ENCODE results near the gene SDK1. TPM values are rescaled to one million over a fixed set of nuclear protein-coding genes. Genes with fewer than 3 reads are reported as not detected.

The SDK1 gene
- total RNA-seq, 1 experiment from 2014 or later: 20.0 TPM

- no peaks in the 10 kb centered on the region for H3K36me3 Mint-ChIP-seq (ENCODE audit: insufficient read depth, unreplicated experiment)
- H3K4me1 Mint-ChIP-seq (ENCODE audit: low read depth, unreplicated experiment): no peaks in the 10 kb centered on the region
- H3K27ac Mint-ChIP-seq (ENCODE audit: unreplicated experiment): no peak overlapping the region
- CTCF ChIA-PET: no interaction called here
- intact Hi-C loops (cut with micrococcal nuclease; ENCODE audit: unreplicated experiment): no loop called here
- H3K27me3 Mint-ChIP-seq (ENCODE audit: unreplicated experiment): no peaks in the 10 kb centered on the region
- TF ChIP-seq, protein P1, sequence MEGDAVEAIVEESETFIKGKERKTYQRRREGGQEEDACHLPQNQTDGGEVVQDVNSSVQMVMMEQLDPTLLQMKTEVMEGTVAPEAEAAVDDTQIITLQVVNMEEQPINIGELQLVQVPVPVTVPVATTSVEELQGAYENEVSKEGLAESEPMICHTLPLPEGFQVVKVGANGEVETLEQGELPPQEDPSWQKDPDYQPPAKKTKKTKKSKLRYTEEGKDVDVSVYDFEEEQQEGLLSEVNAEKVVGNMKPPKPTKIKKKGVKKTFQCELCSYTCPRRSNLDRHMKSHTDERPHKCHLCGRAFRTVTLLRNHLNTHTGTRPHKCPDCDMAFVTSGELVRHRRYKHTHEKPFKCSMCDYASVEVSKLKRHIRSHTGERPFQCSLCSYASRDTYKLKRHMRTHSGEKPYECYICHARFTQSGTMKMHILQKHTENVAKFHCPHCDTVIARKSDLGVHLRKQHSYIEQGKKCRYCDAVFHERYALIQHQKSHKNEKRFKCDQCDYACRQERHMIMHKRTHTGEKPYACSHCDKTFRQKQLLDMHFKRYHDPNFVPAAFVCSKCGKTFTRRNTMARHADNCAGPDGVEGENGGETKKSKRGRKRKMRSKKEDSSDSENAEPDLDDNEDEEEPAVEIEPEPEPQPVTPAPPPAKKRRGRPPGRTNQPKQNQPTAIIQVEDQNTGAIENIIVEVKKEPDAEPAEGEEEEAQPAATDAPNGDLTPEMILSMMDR (IDR thresholded peaks at IDR 0.05; ENCODE audit: unreplicated experiment): no peak
- no peaks in the 10 kb centered on the region for H3K9me3 Mint-ChIP-seq (ENCODE audit: low read depth, unreplicated experiment)
- H3K4me3 Mint-ChIP-seq (ENCODE audit: low read depth, unreplicated experiment): no peak overlapping the region
- BruUV-seq (replicated peaks): no TSS peak
- DNase-seq: no peak
Measured at GRCh38 chr7:4000934-4001333, 699.9 kb downstream of the SDK1 start.

DNA sequence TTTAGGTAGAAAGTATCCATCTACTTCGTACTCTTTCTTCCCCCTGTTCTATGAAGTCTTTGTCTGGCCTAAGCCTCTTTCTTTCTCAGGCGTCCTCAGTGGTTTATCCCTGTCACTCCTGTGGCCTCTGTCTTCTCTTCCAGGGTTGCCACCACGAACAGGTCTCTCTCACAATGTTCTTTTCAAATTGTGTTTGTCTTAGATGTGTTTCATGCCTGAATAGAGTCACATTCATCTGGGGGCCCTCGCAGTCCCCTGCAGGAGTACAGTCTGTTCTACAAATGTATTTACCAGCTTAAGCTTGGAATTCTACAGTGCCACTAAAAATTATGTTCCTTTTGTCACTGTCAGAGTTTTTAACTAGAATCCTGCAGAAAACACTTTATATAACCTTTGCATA, 700.7 kb downstream of the SDK1 start:
- TF ChIP-seq, protein P1 (IDR thresholded peaks at IDR 0.05; ENCODE audit: unreplicated experiment): no peak
- Mint-ChIP-seq H3K4me3 (ENCODE audit: low read depth, unreplicated experiment) (no peak overlapping the region), H3K36me3 (ENCODE audit: insufficient read depth, unreplicated experiment) (no peaks in the 10 kb centered on the region), H3K27me3 (ENCODE audit: unreplicated experiment) (no peaks in the 10 kb centered on the region), H3K27ac (ENCODE audit: unreplicated experiment) (no peak overlapping the region), H3K4me1 (ENCODE audit: low read depth, unreplicated experiment) (no peaks in the 10 kb centered on the region), H3K9me3 (ENCODE audit: low read depth, unreplicated experiment) (no peaks in the 10 kb centered on the region)
- CTCF ChIA-PET: no interaction called here
- DNase-seq: no peak
- BruUV-seq (replicated peaks): no TSS peak
- intact Hi-C loops (cut with micrococcal nuclease; ENCODE audit: unreplicated experiment): no loop called here

- H3K4me3 Mint-ChIP-seq (ENCODE audit: low read depth, unreplicated experiment): no peak overlapping the region
- H3K36me3 Mint-ChIP-seq (ENCODE audit: insufficient read depth, unreplicated experiment): no peaks in the 10 kb centered on the region
- DNase-seq: no peak
- no peaks in the 10 kb centered on the region for H3K4me1 Mint-ChIP-seq (ENCODE audit: low read depth, unreplicated experiment)
- H3K27me3 Mint-ChIP-seq (ENCODE audit: unreplicated experiment): no peaks in the 10 kb centered on the region
- H3K9me3 Mint-ChIP-seq (ENCODE audit: low read depth, unreplicated experiment): no peaks in the 10 kb centered on the region
- TF ChIP-seq, protein P1 (IDR thresholded peaks at IDR 0.05; ENCODE audit: unreplicated experiment): no peak
- CTCF ChIA-PET: interaction anchor here (0.6 kb wide), 1 partner anchor 681 kb away, joined by 5 read pairs; no protein-coding TSS in a partner anchor
- no peak overlapping the region for H3K27ac Mint-ChIP-seq (ENCODE audit: unreplicated experiment)
- BruUV-seq (replicated peaks): no TSS peak
- intact Hi-C loops (cut with micrococcal nuclease; ENCODE audit: unreplicated experiment): no loop called here
Measured at GRCh38 chr7:4003503-4003902, 702.5 kb downstream of the SDK1 start.

- H3K27ac Mint-ChIP-seq (ENCODE audit: unreplicated experiment): no peak overlapping the region
- TF ChIP-seq, protein P1 (IDR thresholded peaks at IDR 0.05; ENCODE audit: unreplicated experiment): no peak
Measured at GRCh38 chr7:4006687-4007086, 705.6 kb downstream of the SDK1 start.

More at GRCh38 chr7:4006687-4007086, 705.6 kb downstream of the SDK1 start:
- DNase-seq: no peak
- no peaks in the 10 kb centered on the region for H3K27me3 Mint-ChIP-seq (ENCODE audit: unreplicated experiment)
- BruUV-seq (replicated peaks): no TSS peak
- no peak overlapping the region for H3K4me3 Mint-ChIP-seq (ENCODE audit: low read depth, unreplicated experiment)
- no peaks in the 10 kb centered on the region for H3K36me3 Mint-ChIP-seq (ENCODE audit: insufficient read depth, unreplicated experiment)
- no peaks in the 10 kb centered on the region for H3K4me1 Mint-ChIP-seq (ENCODE audit: low read depth, unreplicated experiment)
- CTCF ChIA-PET: no interaction called here
- intact Hi-C loops (cut with micrococcal nuclease; ENCODE audit: unreplicated experiment): no loop called here
- H3K9me3 Mint-ChIP-seq (ENCODE audit: low read depth, unreplicated experiment): no peaks in the 10 kb centered on the region
